ENCODE results near the gene IL17RA. TPM values are rescaled to one million over a fixed set of nuclear protein-coding genes. Genes with fewer than 3 reads are reported as not detected.

Gene IL17RA
- total and polyA plus RNA-seq, 2 donors (not counting 3 experiments of a cell fraction or from before 2014, with no cell fraction given), result 13.0 to 19.3 TPM

- no TSS peak for BruUV-seq (replicated peaks)
- Histone ChIP-seq H3K27ac (ENCODE audit: insufficient read depth, low read depth, low read length) (no peak overlapping the region), H3K27me3 (ENCODE audit: control insufficient read depth in 2 of 2, insufficient read depth in 2 of 2, low read length in 2 of 2) (no peaks in the 10 kb centered on the region), H3K4me1 (ENCODE audit: control insufficient read depth, extremely low read depth, insufficient read depth, low read length) (no peaks in the 10 kb centered on the region), H3K9me3 (replicated peaks; ENCODE audit: control insufficient read depth, insufficient read depth, low read length) (no peaks in the 10 kb centered on the region), H4K20me1 (replicated peaks; ENCODE audit: control insufficient read depth, extremely low read depth, insufficient read depth, low read length) (no peaks in the 10 kb centered on the region), H3K36me3 (ENCODE audit: control insufficient read depth in 2 of 2, extremely low read depth in 1 of 2, insufficient read depth in 2 of 2, low read length in 2 of 2) (peaks cover 0 to 20% of the 10 kb centered on the region in 2 experiments), H2AFZ (ENCODE audit: low read depth, low read length) (no peak overlapping the region), H3K79me2 (ENCODE audit: control insufficient read depth, insufficient read depth, low read length) (no peaks in the 10 kb centered on the region), H3K9ac (replicated peaks; ENCODE audit: extremely low read depth, insufficient read depth, low read length) (no peak overlapping the region), H3K4me2 (ENCODE audit: insufficient read depth, low read length) (no peak overlapping the region), H3K4me3 (replicated peaks in 1 of 3; ENCODE audit: insufficient read depth in 1 of 3, low read depth in 1 of 3, low read length in 3 of 3) (no peak overlapping the region), H3K9me1 (replicated peaks; ENCODE audit: control insufficient read depth, extremely low read depth, insufficient read depth, low read length) (no peaks in the 10 kb centered on the region)
- intact Hi-C loops (cut with micrococcal nuclease) (no loop called here), dilution Hi-C loops (cut with MboI; ENCODE audit: extremely low pct_ligation_motif_present, low sequenced_read_pairs) (no loop called here)
- ChIA-PET POLR2A (no interaction called here), CTCF (interaction anchor here (0.6 to 1.7 kb wide), 3 partner anchors 10 to 363 kb away, joined by 3 to 7 read pairs (median 3); no protein-coding TSS in a partner anchor)
- TF ChIP-seq CTCF (IDR thresholded peaks at IDR 0.05; ENCODE audit: extremely low read depth in 1 of 2, insufficient read depth in 1 of 2, low read depth in 1 of 2, low read length in 2 of 2) (no peak), JUN (IDR thresholded peaks at IDR 0.05; ENCODE audit: borderline replicate concordance, insufficient read depth, insufficient read length, low read depth) (no peak), EZH2 (IDR thresholded peaks at IDR 0.05; ENCODE audit: borderline replicate concordance, low read depth, low read length, severe bottlenecking) (no peak), POLR2A (IDR thresholded peaks at IDR 0.05; ENCODE audit: low read depth, low read length) (no peak), GATA2 (IDR thresholded peaks at IDR 0.05; ENCODE audit: insufficient read depth, insufficient read length, low read depth, low read length) (no peak), MYC (IDR thresholded peaks at IDR 0.05; ENCODE audit: low read depth, low read length) (no peak), POLR2AphosphoS5 (IDR thresholded peaks at IDR 0.05; ENCODE audit: insufficient read depth, low read depth, low read length) (no peak), FOS (IDR thresholded peaks at IDR 0.05; ENCODE audit: borderline replicate concordance, insufficient read depth, low read length) (no peak)
- TF ChIP-seq, protein P1, sequence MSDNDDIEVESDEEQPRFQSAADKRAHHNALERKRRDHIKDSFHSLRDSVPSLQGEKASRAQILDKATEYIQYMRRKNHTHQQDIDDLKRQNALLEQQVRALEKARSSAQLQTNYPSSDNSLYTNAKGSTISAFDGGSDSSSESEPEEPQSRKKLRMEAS (IDR thresholded peaks at IDR 0.05; ENCODE audit: insufficient read depth, insufficient read length), result no peak
- FAIRE-seq (no peak), DNase-seq (ENCODE audit: low read depth, low spot score) (no peak)
Measured at GRCh38 chr22:17138513-17138912, 53.7 kb downstream of the IL17RA start.
